Colonic mucosa (tissue), 4 donors: ENCODE measurements around the gene ASNSD1. TPM values are rescaled to one million over a fixed set of nuclear protein-coding genes. Genes with fewer than 3 reads are reported as not detected.

ENCODE experiments used
- DNase-seq: peaks from one replicate; pipeline ENCODE4 v3.0.0-alpha.2; 2020
- H3K27ac ChIP-seq: fragments of 200-600 bp; one replicate; pipeline ENCODE4 v1.8.0; 2021
- H3K27me3 ChIP-seq: fragments of 200-600 bp; one replicate; pipeline ENCODE4 v1.8.0; 2021
- H3K36me3 ChIP-seq: fragments of 200-600 bp; one replicate; pipeline ENCODE4 v1.8.0; 2021
- H3K4me1 ChIP-seq: fragments of 200-600 bp; one replicate; pipeline ENCODE4 v1.8.0; 2021; ENCODE audit warnings: mild to moderate bottlenecking
- H3K4me3 ChIP-seq: fragments of 200-600 bp; one replicate; pipeline ENCODE4 v1.8.0; 2021
- H3K9ac ChIP-seq, 2 donors: one replicate each; pipeline ENCODE4 v1.7.0; 2013; ENCODE audit warnings: control low read depth in 2 of 2, low read depth in 2 of 2, low read length in 2 of 2
- H3K9me3 ChIP-seq: fragments of 200-600 bp; one replicate; pipeline ENCODE4 v1.8.0; 2021
- intact Hi-C: fragments of 100-400 bp; cut with DNase I; formaldehyde crosslinking; loops from one replicate; pipeline ENCODE4 v1.14.1; 2022
- total RNA-seq, 2 donors: library from RNA; stranded (reverse); fragmentation: NEBNext Ultra II Directional in 1 of 2; extraction: Animal tissue kit (Norgen Biotek cat#: 25700) in 1 of 2; gene quantifications; one replicate each; pipeline ENCODE4 v1.2.1, GENCODE V29; 2021
- TF ChIP-seq, protein P1 (sequence below): fragments of 200-600 bp; IDR thresholded peaks from one replicate; pipeline ENCODE4 v1.8.0; 2022; ENCODE audit warnings: antibody characterized with exemption, mild to moderate bottlenecking
- donor health status: healthy.
- donor health status: DM: no; HTN: no; CAD: no.
- donor health status: DM: no; HTN: no; CAD: no.

The ASNSD1 gene
- total RNA-seq, 2 donors from 2014 or later: 24.4 to 28.1 TPM

DNA sequence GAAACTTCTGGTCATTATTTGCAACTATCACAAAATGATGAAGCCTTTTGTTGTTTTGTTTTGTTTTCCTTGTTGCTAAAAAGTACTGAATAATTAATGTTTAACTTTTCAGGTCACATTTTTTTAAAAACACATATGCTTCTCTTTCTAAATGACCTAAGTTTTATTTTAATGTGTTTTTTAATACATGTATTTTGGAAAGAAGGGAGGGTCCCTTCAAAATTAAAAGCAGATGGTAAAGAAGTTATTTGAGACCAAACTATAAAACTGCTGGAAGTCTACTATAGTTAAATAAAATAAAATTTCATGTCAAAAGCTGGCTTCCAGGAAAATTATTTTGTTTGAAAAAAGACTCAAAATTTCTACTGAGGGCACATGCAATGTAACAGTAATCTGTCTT is 39.5 kb upstream of the ASNSD1 start:
- no peak overlapping the region for H3K27ac ChIP-seq
- no peaks in the 10 kb centered on the region for H3K9me3 ChIP-seq

DNA sequence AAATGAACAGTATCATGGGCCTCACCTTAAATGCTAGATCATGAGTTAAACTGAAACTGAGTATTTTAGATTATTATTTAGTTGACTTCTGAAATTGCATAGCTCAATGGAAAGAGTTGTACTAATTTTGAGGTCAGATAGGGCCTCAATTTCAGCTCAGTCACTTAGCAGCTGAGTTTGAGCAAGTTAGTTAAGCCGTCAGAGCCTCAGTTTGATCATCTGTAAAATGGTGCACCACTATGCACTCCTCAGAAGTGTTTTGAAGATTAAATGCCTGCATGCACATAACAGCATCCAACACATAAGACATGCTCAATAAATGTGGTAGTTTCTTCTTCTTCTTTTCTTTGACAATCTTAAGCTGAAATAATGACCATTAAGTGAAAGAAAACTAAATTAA is 38.2 kb upstream of the ASNSD1 start:
- intact Hi-C loops: loop anchor here (10.0 kb wide), 1 partner anchor 158 kb away; no protein-coding TSS in a partner anchor

More for the DNA sequence above, 39.5 kb upstream of the ASNSD1 start:
- H3K4me3 ChIP-seq: no peak overlapping the region
- no peaks in the 10 kb centered on the region for H3K4me1 ChIP-seq
- TF ChIP-seq, protein P1, sequence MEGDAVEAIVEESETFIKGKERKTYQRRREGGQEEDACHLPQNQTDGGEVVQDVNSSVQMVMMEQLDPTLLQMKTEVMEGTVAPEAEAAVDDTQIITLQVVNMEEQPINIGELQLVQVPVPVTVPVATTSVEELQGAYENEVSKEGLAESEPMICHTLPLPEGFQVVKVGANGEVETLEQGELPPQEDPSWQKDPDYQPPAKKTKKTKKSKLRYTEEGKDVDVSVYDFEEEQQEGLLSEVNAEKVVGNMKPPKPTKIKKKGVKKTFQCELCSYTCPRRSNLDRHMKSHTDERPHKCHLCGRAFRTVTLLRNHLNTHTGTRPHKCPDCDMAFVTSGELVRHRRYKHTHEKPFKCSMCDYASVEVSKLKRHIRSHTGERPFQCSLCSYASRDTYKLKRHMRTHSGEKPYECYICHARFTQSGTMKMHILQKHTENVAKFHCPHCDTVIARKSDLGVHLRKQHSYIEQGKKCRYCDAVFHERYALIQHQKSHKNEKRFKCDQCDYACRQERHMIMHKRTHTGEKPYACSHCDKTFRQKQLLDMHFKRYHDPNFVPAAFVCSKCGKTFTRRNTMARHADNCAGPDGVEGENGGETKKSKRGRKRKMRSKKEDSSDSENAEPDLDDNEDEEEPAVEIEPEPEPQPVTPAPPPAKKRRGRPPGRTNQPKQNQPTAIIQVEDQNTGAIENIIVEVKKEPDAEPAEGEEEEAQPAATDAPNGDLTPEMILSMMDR: no peak
- intact Hi-C loops: loop anchor here (10.0 kb wide), 1 partner anchor 157 kb away; no protein-coding TSS in a partner anchor
- no peaks in the 10 kb centered on the region for H3K27me3 ChIP-seq
- no peak for DNase-seq
- no peaks in the 10 kb centered on the region for H3K36me3 ChIP-seq
- no peak overlapping the region for H3K9ac ChIP-seq

DNA sequence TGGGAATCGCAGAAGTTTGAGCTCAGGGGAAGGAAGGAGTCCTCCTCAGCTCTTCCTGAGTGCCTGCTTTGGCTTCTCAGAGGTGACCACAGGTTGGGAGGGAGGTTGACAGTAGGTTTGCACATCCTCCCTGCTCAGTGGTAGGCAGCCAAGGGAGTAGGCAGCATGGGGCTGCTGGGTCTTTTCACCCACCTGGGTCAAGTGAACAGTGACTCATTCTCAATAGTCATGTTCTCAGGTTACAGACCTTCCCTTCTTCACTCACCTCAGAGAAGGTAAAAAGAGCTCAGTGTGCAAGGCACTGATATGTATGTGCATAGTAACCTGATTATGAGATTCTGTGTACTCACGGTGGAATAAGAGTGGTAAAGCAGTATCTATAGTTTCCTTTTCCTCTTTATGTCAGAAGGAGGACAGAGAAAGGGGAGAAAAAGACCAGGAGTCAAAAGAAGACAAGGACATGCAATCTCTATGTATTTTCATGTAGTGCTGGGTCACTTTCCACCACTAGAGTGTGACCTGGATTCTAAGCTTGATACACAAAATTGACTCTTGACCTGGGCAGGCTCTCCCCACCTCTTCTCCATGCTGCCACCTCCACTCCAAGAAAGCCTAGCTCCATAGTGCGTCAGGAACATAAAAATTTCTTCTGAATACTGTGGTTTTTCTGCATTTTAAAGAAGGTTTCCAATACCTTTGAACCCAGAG is 36.5 kb upstream of the ASNSD1 start:
- Histone ChIP-seq H3K4me1 (no peaks in the 10 kb centered on the region), H3K9ac (no peak overlapping the region), H3K9me3 (no peaks in the 10 kb centered on the region), H3K27ac (no peak overlapping the region), H3K36me3 (no peaks in the 10 kb centered on the region), H3K27me3 (no peaks in the 10 kb centered on the region), H3K4me3 (no peak overlapping the region)
- intact Hi-C loops: loop anchor here (10.0 kb wide), 1 partner anchor 160 kb away; no protein-coding TSS in a partner anchor
- TF ChIP-seq, protein P1: no peak
- no peak for DNase-seq

More for the DNA sequence above, 38.2 kb upstream of the ASNSD1 start:
- H3K9me3 ChIP-seq: no peaks in the 10 kb centered on the region
- H3K4me3 ChIP-seq: no peak overlapping the region
- no peaks in the 10 kb centered on the region for H3K36me3 ChIP-seq
- no peaks in the 10 kb centered on the region for H3K4me1 ChIP-seq
- no peak overlapping the region for H3K9ac ChIP-seq
- DNase-seq: no peak
- TF ChIP-seq, protein P1: no peak
- H3K27ac ChIP-seq: no peak overlapping the region
- no peaks in the 10 kb centered on the region for H3K27me3 ChIP-seq

DNA sequence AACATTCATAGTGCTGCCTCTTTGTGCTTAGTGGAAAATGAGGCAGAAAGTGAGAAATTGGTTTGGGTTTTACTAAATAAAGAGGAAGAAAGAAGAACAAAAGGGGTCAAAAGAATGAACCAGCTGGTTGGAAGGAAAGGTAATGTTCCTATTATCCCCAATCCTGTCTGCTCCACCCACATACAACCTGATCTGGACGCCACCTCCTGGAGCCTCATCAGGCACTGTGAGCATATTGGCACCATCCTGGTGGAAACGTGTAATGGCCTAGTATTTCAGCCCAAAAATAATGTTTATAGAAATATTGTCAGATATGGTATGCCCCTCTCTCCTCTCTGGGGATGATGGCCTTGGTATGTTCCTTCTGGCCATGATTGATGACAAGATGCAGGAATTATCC is 35.6 kb upstream of the ASNSD1 start:
- Histone ChIP-seq H3K4me1 (no peaks in the 10 kb centered on the region), H3K27me3 (no peaks in the 10 kb centered on the region), H3K27ac (no peak overlapping the region), H3K36me3 (no peaks in the 10 kb centered on the region), H3K9ac (no peak overlapping the region), H3K9me3 (no peaks in the 10 kb centered on the region), H3K4me3 (no peak overlapping the region)
- intact Hi-C loops: loop anchor here (10.0 kb wide), 1 partner anchor 161 kb away; no protein-coding TSS in a partner anchor
- DNase-seq: no peak
- TF ChIP-seq, protein P1: no peak

DNA sequence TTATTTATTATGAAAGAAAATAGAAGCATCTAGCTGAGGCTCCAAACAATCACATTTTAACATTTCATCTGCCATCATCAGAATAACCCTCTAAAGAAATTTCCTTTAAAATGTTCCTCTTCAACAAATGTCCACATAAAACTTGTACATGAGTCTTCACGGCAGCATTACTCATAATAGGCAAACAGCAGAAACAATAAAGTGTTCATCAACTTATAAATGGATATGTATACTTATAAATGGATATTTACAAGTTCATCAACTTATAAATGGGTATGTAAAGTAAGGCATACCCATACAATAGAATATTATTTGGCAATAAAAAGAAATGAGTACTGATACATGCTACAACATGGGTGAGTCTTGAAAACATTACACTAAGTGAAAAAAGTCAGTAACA is 33.5 kb upstream of the ASNSD1 start:
- no peaks in the 10 kb centered on the region for H3K9me3 ChIP-seq
- no peak overlapping the region for H3K27ac ChIP-seq
- intact Hi-C loops: loop anchor here (10.0 kb wide), 1 partner anchor 163 kb away; no protein-coding TSS in a partner anchor
- no peaks in the 10 kb centered on the region for H3K4me1 ChIP-seq
- DNase-seq: no peak
- no peaks in the 10 kb centered on the region for H3K36me3 ChIP-seq
- TF ChIP-seq, protein P1: no peak
- no peak overlapping the region for H3K9ac ChIP-seq
- H3K4me3 ChIP-seq: no peak overlapping the region
- H3K27me3 ChIP-seq: no peaks in the 10 kb centered on the region
